HUES48 (cell line): Measurements from ENCODE around the gene CALM1.

ENCODE experiments used
- H3K27ac ChIP-seq: one replicate; pipeline ENCODE4 v1.7.0; 2013; ENCODE audit warnings: low read depth, low read length, inconsistent platforms
- H3K27me3 ChIP-seq: 2 replicates; pipeline ENCODE4 v1.6.1; 2013; ENCODE audit warnings: mild to moderate bottlenecking, low read length; ENCODE audit not compliant: control insufficient read depth, insufficient read depth
- H3K36me3 ChIP-seq: 2 replicates; pipeline ENCODE4 v1.6.1; 2013; ENCODE audit warnings: low read length; ENCODE audit not compliant: control insufficient read depth, insufficient read depth
- H3K4me1 ChIP-seq: 2 replicates; pipeline ENCODE4 v1.6.1; 2013; ENCODE audit warnings: mild to moderate bottlenecking, low read length; ENCODE audit not compliant: control insufficient read depth, insufficient read depth
- H3K4me3 ChIP-seq: 2 replicates; pipeline ENCODE4 v1.5.1; 2013; ENCODE audit warnings: mild to moderate bottlenecking, low read depth, low read length
- H3K9ac ChIP-seq: 2 replicates; pipeline ENCODE4 v1.6.1; 2013; ENCODE audit warnings: mild to moderate bottlenecking, low read depth, low read length, moderate library complexity
- H3K9me3 ChIP-seq: 2 replicates; pipeline ENCODE4 v1.6.1; 2013; ENCODE audit warnings: low read length; ENCODE audit not compliant: control insufficient read depth, insufficient read depth

Gene CALM1

GRCh38 chr14:90368946-90369721 lies 27.7 kb upstream of the CALM1 start:
- Histone ChIP-seq H3K9me3 (no peaks in the 10 kb centered on the region), H3K4me1 (no peaks in the 10 kb centered on the region), H3K4me3 (no peak overlapping the region), H3K27me3 (no peaks in the 10 kb centered on the region), H3K9ac (no peak overlapping the region), H3K27ac (no peak overlapping the region), H3K36me3 (no peaks in the 10 kb centered on the region)

DNA sequence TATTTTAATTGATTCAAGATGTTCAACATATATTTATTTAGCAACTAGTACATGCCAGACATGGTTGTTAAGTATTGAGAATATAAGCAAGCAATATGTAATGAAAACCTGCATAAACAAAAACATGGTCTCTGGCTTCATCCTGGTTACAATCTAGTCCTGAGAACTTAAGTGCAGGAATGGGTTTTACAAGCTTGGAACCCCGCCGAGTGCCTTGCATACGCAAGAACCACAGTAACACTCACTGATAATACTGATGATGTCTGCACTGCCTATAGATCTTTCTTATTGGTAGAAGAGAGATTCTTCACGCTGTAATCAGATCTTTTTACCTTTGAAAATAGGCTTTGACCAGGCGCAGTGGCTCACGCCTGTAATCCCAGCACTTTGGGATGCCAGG lies 22.9 kb upstream of the CALM1 start:
- H3K9ac ChIP-seq, result no peak overlapping the region
- H3K9me3 ChIP-seq, result no peaks in the 10 kb centered on the region
- no peaks in the 10 kb centered on the region for H3K27me3 ChIP-seq
- H3K4me1 ChIP-seq, result no peaks in the 10 kb centered on the region
- H3K36me3 ChIP-seq, result no peaks in the 10 kb centered on the region
- no peak overlapping the region for H3K4me3 ChIP-seq
- H3K27ac ChIP-seq, result no peak overlapping the region

DNA sequence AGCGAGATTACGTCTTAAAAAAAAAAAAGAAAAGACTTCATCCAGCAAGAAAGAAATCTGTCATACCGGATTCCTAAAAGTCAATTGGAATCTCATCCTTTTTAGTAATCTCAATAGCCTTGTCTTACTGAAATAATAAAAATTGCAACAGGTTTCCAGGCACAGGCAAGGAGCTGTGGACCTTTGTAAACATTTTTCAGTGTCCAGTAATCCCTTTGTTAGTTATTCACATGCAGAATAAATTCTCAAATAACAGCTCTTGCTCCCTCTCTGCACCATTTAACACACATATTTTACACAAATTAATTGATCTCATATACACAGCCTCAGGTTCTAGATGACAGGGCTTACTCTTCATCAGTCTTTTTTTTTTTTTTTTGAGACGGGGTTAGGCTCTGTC lies 22.0 kb upstream of the CALM1 start:
- H3K4me1 ChIP-seq, result no peaks in the 10 kb centered on the region
- H3K4me3 ChIP-seq, result no peak overlapping the region
- H3K36me3 ChIP-seq, result no peaks in the 10 kb centered on the region
- H3K27me3 ChIP-seq, result no peaks in the 10 kb centered on the region
- no peak overlapping the region for H3K9ac ChIP-seq
- H3K9me3 ChIP-seq, result no peaks in the 10 kb centered on the region
- H3K27ac ChIP-seq, result no peak overlapping the region

DNA sequence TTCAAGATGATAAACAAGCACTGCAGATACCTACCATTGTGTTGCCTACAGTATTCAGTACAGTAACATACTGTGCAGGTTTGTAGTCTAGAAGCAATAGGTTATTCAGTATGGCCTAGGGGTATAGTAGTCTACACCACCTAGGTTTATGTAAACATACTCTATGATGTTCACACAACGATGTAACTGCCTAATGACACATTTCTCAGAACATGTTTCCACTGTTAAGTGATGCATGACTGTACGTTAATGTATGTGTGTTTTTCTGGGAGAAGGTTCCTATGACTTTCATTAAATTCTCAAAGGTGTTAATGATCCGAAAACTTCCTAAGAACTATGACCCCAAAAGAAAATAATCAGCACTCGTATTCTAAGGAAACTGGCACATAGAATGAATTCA lies 20.9 kb upstream of the CALM1 start:
- Histone ChIP-seq H3K27me3 (no peaks in the 10 kb centered on the region), H3K36me3 (no peaks in the 10 kb centered on the region), H3K9ac (no peak overlapping the region), H3K27ac (no peak overlapping the region), H3K9me3 (no peaks in the 10 kb centered on the region), H3K4me3 (no peak overlapping the region), H3K4me1 (no peaks in the 10 kb centered on the region)

DNA sequence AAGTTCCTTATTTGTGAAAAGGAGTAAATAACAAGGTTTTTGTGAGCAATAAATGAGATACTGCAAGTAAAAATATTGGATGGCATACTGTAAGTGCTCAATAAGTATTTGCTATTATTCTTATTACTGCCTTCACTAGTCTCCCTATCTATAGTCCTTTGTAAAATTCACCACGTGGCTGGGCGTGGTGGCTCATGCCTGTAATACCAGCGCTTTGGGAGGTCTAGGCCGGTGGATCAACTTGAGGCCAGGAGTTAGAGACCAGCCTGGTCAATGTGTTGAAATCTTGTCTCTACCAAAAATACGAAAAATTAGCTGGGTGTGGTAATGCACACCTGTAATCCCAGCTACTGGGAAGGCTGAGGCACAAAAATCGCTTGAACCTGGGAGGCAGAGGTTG lies 18.6 kb upstream of the CALM1 start:
- Histone ChIP-seq H3K27me3 (no peaks in the 10 kb centered on the region), H3K36me3 (no peaks in the 10 kb centered on the region), H3K4me1 (peaks cover 10% of the 10 kb centered on the region), H3K27ac (no peak overlapping the region), H3K9me3 (no peaks in the 10 kb centered on the region), H3K9ac (no peak overlapping the region), H3K4me3 (no peak overlapping the region)

GRCh38 chr14:90379106-90379505 lies 17.7 kb upstream of the CALM1 start:
- H3K4me1 ChIP-seq, result peaks cover 13% of the 10 kb centered on the region
- no peak overlapping the region for H3K9ac ChIP-seq
- no peaks in the 10 kb centered on the region; the same call in 1 of the 2 replicates for H3K27me3 ChIP-seq
- no peak overlapping the region for H3K27ac ChIP-seq
- no peaks in the 10 kb centered on the region for H3K36me3 ChIP-seq
- no peak overlapping the region for H3K4me3 ChIP-seq
- no peaks in the 10 kb centered on the region for H3K9me3 ChIP-seq

DNA sequence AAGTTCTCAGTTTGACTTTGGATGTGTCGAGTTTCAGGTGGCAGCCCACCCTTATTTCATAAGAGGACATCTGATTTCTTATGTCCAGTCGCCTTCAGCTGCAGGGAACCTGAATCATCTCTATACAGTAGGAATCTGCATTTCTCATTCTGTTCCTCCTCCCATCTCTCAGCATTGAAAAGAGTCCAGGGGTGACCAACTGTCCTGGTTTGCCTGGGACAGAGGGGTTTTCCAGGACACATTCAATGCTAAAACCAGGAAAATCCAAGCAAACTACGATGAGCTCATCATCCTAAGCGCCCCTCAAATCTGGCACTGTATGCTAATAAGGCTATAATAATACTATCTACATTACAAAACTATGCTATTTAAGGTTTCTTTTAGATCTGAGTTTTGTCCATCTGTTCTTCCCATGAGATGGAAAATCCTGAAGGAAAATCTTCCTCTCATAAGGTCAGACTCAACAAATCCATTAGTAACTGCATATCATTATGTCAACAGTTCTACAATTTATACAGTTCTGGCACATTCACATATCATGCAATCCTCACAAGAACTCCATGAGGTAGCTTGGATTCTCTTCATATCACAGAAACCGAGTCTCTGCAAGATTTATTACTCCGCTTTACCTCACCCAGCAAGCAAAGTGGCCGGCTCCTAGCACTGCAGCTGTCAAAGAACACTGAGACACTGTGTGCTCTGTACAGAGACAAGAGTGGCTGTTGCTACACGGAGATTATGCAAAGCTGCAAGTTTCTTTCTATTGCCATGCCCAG lies 15.6 kb upstream of the CALM1 start:
- Histone ChIP-seq H3K4me1 (peaks cover 18% of the 10 kb centered on the region), H3K27ac (no peak overlapping the region), H3K9me3 (no peaks in the 10 kb centered on the region), H3K4me3 (no peak overlapping the region), H3K9ac (no peak overlapping the region), H3K27me3 (peaks cover 3% of the 10 kb centered on the region), H3K36me3 (no peaks in the 10 kb centered on the region)

- Histone ChIP-seq H3K27ac (peak overlapping the region; percentile 99), H3K4me3 (peak overlapping the region; percentile 83), H3K36me3 (no peaks in the 10 kb centered on the region), H3K9ac (peak overlapping the region; percentile 95), H3K4me1 (peaks cover 18% of the 10 kb centered on the region), H3K27me3 (peaks cover 3% of the 10 kb centered on the region), H3K9me3 (no peaks in the 10 kb centered on the region)
These were observed 14.8 kb upstream of the CALM1 start for GRCh38 chr14:90381999-90382451.

GRCh38 chr14:90382491-90383125 lies 14.2 kb upstream of the CALM1 start:
- Histone ChIP-seq H3K27me3 (peaks cover 3% of the 10 kb centered on the region), H3K4me1 (peaks cover 18% of the 10 kb centered on the region), H3K27ac (peak overlapping the region; percentile 99), H3K9ac (peak overlapping the region; percentile 95), H3K36me3 (no peaks in the 10 kb centered on the region), H3K9me3 (no peaks in the 10 kb centered on the region), H3K4me3 (peak overlapping the region; percentile 83)

DNA sequence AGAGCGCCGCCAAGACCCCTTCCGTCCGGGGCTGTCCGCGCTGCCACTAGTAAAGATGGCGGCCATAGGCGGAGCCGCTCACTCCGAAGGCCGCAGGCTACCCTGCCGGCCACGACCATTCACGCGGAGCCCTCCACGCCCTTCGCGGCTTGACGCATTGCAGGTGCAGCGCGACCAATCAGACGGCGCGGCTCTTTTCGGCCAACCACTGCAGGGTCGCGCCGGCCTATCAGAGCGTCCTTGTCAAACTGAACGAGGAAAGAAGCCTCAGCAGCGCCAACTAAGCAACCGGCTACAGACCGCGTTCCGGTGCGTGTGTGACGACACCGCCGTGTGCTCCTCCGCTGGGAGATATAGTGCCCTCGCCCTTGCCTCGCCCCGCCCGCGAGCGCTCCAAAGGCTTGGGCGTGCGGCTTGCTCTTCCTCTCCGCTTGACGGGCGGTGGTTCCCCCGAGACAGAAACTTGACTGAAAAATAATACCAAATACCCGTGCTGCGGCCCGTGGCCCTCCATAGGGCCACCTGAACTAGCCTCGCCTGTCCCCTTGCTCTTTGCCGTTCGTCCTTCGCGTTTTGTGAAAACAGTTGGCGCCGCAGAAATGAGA lies 13.6 kb upstream of the CALM1 start:
- peaks cover 3% of the 10 kb centered on the region for H3K27me3 ChIP-seq
- peak overlapping the region; percentile 99 for H3K27ac ChIP-seq
- H3K4me3 ChIP-seq, result peak overlapping the region; percentile 83

More for the DNA sequence above, 13.6 kb upstream of the CALM1 start:
- H3K9me3 ChIP-seq, result no peaks in the 10 kb centered on the region
- H3K4me1 ChIP-seq, result peaks cover 24% of the 10 kb centered on the region
- no peaks in the 10 kb centered on the region for H3K36me3 ChIP-seq
- H3K9ac ChIP-seq, result peak overlapping the region; percentile 95
